Measurements from ENCODE around the gene UNC13C.

GRCh38 chr15:54599386-54599785 is 621.1 kb downstream of the UNC13C start:
- no peak for TF ChIP-seq CTCF (IDR thresholded peaks at IDR 0.05)
- TF ChIP-seq POLR2AphosphoS5 (IDR thresholded peaks at IDR 0.05) = no peak
- TF ChIP-seq POLR2A (IDR thresholded peaks at IDR 0.05) = no peak
